ENCODE measurements around the gene LRRC8E. TPM values are rescaled to one million over a fixed set of nuclear protein-coding genes. Genes with fewer than 3 reads are reported as not detected.

Gene LRRC8E
- polyA plus RNA-seq, 6 donors from 2014 or later: not detected

DNA sequence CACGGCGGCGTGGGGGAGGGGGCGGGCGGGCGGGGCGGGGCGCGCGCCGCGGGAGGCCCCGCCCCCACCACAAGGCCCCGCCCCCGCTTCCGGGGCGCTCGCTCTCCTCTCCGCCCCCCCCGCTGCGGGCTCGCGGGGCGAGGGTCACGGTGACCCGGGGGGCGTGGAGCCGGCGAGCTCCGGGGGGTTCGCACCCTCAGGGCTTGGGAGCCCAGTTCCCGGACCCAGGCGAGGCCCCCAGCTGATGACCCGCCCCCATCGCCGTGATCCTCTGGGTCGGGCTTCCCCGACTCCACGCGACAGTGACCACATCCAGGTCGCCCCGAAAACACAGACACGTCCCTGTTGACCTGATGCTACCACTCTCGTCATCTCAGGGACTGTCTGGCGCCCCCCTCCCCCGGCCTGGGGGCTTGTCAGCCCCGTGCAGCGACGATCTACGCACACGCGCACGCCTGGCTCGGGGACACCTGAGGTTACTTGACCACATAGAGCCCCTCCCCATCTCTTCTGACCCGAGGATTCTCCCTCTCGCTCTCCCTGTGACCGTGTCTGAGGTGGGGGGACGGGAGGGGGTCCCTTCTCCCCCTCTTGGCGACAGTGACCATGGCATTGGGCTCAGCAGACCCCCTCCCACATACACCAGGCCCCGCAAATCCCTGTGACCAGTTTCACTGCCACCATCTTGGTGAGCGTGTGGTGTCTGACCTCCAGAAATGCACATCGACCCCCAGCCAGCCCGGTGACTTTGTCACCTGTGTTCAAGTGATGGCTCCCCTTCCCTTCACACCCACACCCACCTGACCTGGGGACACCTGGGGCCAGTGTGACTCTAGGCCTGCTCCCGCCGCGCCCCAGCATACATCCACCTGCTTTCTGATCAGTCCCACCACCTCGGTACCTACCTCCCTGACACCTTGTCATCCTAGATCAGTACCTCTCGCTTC, 16.0 kb downstream of the LRRC8E start:
- H3K27ac Mint-ChIP-seq: peak overlapping the region; percentile 94 to 99 (median 94)
- ATAC-seq (ENCODE audit: low read depth in 2 of 2): peak; percentile 63 to 74
- H3K4me1 Mint-ChIP-seq: peaks cover 37 to 44% (median 43%) of the 10 kb centered on the region in 3 donors
- peak; percentile 76 for DNase-seq
- H3K4me3 Mint-ChIP-seq: peak overlapping the region; percentile 85 to 95 (median 90)
- peaks cover 0 to 8% of the 10 kb centered on the region in 2 donors for H3K36me3 Mint-ChIP-seq
- H3K9me3 Mint-ChIP-seq: no peaks in the 10 kb centered on the region
- H3K27me3 Mint-ChIP-seq: peaks cover 0 to 5% (median 0%) of the 10 kb centered on the region in 3 donors

DNA sequence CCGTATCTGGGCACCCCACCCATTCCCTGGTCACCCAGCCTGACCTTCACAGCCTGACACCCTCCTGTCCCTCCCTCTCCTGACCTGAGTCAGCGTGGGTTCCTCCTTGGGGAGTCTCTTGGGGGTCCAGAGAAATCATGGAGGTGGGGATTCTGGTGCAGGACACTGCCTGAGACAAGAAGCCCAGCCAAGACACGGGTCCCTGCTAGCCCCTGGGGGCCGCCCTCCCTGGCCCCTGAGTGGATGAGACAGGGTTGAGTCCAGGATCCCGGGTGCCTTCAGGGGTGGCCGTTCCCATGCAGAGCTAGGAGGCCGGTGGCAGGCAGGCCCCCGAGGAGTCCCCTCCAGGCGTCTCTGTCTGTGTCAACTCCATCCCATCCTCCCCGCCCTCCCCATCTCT, 17.0 kb downstream of the LRRC8E start:
- DNase-seq: no peak

DNA sequence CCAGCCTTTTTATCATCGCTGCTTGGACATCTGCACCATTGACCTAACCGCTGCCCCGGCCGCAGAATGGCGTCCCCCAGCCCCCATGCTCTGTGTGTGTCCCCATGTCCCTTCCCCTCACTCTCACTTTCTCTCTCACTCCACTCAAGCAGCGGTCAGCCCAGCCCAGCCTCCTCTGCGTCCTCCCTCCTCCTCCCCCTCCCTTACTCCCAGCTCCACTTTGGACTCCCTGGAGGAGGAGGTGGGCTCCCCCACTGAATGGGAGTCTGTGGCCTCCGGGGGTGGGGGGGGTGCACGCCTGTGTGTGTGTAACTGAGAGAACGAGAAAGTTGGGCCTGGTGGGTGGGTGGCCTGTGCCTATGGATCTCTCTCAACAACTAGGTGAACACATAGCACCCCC, 17.5 kb downstream of the LRRC8E start:
- no peak for ATAC-seq (ENCODE audit: low read depth in 2 of 2)
- Mint-ChIP-seq H3K4me1 (peaks cover 37 to 44% (median 43%) of the 10 kb centered on the region in 3 donors), H3K27me3 (no peaks in the 10 kb centered on the region), H3K27ac (peak overlapping the region in 5 of 6 donors; percentile 4 to 97 (median 78)), H3K9me3 (no peaks in the 10 kb centered on the region), H3K36me3 (peaks cover 0 to 15% of the 10 kb centered on the region in 2 donors), H3K4me3 (peak overlapping the region; percentile 37 to 91 (median 84))
- DNase-seq: no peak

More for the DNA sequence above, 17.0 kb downstream of the LRRC8E start:
- Mint-ChIP-seq H3K4me3 (peak overlapping the region; percentile 82 to 94 (median 90)), H3K27ac (peak overlapping the region in 5 of 6 donors; percentile 94 to 99 (median 95)), H3K9me3 (no peaks in the 10 kb centered on the region), H3K36me3 (peaks cover 0 to 9% of the 10 kb centered on the region in 2 donors), H3K27me3 (peaks cover 0 to 5% (median 0%) of the 10 kb centered on the region in 3 donors), H3K4me1 (peaks cover 37 to 44% (median 43%) of the 10 kb centered on the region in 3 donors)
- no peak for ATAC-seq (ENCODE audit: low read depth in 2 of 2)

DNA sequence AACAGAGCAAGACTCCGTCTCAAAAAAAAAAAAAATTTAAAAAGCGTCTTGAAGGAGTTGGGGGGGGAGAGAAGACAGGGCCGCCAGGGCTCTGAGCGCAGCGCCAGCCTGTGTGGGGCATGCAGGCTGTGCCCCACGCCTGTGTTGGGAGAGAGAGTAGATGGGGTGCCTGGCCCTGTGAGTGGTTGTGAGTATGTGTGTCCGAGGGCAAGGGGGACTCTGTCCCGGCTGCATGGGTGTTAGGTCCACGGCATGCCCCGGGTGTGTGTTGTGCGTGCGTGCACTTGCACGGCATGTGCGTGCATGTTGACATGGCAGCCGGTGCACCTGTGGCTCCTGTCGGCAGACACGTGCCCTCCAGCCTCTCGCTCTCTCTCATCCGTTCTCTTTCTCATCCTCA, 18.8 kb downstream of the LRRC8E start:
- Mint-ChIP-seq H3K4me1 (peaks cover 33 to 44% (median 43%) of the 10 kb centered on the region in 3 donors), H3K4me3 (peak overlapping the region in 1 of 8 donors; percentile 35), H3K36me3 (peaks cover 0 to 25% of the 10 kb centered on the region in 2 donors), H3K9me3 (no peaks in the 10 kb centered on the region), H3K27ac (peak overlapping the region in 2 of 6 donors; percentile 68 to 70), H3K27me3 (no peaks in the 10 kb centered on the region)
- no peak for DNase-seq
- no peak for ATAC-seq (ENCODE audit: low read depth in 2 of 2)

DNA sequence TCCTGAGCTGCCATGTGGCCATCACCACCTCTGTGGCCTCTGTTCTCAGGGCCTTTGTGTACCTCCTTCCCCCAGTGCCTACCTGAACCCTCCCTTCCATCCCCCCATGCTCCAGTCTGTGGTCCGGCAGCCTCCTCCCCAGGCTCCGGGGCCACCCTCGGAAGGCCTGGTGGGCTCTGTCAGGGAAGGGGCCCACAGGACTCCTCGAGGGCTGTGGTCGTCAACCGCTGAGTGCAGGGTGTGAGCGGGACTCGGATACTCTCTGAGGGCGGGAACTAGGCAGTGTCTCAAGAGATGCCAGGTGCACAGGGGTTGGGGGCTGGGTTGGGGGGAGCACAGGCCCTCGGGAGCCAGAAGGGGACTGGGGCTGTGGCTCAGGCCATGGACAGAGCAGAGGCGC, 19.2 kb downstream of the LRRC8E start:
- no peaks in the 10 kb centered on the region for H3K9me3 Mint-ChIP-seq
- peaks cover 31 to 42% (median 42%) of the 10 kb centered on the region in 3 donors for H3K4me1 Mint-ChIP-seq
- H3K36me3 Mint-ChIP-seq: peaks cover 0 to 29% of the 10 kb centered on the region in 2 donors
- peak overlapping the region in 3 of 8 donors; percentile 12 to 57 (median 15) for H3K4me3 Mint-ChIP-seq
- DNase-seq: no peak
- H3K27ac Mint-ChIP-seq: peak overlapping the region in 1 of 6 donors; percentile 70
- no peaks in the 10 kb centered on the region for H3K27me3 Mint-ChIP-seq
- no peak for ATAC-seq (ENCODE audit: low read depth in 2 of 2)

DNA sequence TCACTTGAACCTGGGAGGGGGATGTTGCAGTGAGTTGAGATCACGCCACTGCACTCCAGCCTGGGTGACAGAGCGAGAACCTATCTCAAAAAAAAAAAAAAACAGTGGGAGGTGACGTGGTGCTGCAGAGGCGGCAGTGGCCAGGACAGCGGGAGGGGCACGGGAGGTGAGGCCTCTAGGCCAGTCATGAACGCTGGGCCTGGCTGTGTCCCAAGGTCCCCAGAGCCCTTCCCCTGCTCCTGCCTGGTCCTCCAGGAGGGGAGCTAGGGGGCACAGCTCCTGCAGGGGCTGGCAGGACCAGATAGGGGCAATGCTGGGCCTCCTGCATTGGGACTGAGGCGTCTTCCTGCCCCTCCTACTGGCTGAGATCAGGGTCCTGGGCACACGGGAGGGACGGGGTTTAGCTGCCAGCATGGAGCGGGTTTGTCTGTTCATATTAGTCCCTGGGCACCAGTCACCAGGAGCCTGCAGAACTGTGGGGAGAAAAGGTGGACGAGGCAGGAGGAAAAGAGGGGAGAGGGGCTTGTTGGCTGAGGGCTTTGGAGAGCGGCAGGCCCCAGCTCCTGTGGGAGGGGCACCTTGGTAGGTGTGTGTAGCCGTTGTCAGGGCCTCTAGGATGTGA, 19.9 kb downstream of the LRRC8E start:
- DNase-seq: no peak
- H3K27me3 Mint-ChIP-seq: no peaks in the 10 kb centered on the region
- H3K9me3 Mint-ChIP-seq: no peaks in the 10 kb centered on the region
- no peak for ATAC-seq (ENCODE audit: low read depth in 2 of 2)
- H3K36me3 Mint-ChIP-seq: peaks cover 0 to 36% of the 10 kb centered on the region in 2 donors
- H3K4me3 Mint-ChIP-seq: peak overlapping the region in 1 of 8 donors; percentile 57
- H3K27ac Mint-ChIP-seq: peak overlapping the region in 1 of 6 donors; percentile 73
- H3K4me1 Mint-ChIP-seq: peaks cover 27 to 40% (median 35%) of the 10 kb centered on the region in 3 donors

DNA sequence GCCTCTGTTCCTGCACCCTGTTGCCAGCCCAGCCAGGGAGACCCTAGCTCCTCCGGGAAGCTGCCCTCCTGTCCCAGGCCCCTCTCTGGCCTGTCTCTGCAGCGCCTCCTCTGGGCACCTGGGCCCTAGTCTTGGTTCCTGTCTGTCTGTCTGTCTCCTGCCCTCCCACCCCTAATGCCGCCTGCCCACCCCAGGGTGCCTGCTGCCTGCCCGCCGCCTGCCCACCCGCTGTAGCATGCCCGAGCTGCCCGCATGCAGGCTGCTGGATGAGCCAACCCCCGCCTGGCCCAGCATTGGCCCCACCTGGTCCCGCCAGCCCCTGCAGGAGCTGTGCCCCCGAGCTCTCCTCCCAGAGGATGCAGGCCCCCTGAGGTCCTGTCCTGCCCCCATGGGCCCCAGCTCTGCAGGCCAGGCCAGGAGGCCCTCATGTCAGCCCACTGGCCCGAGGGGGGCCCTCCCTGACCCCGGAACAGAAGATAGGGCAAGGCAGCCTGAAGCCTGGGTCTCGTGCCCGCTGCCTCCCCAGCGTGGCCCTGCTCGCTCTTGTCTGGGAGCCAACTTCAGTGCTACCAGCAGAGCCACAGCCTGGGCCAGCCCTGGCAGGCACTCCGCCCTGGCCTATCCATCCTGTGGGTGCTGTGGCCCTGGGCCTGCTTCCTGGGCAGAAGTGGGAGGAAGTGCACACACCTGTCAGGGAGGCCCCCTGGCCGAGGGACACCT, 20.6 kb downstream of the LRRC8E start:
- no peak overlapping the region for H3K4me3 Mint-ChIP-seq
- DNase-seq: no peak
- H3K27me3 Mint-ChIP-seq: no peaks in the 10 kb centered on the region
- peaks cover 24 to 35% (median 32%) of the 10 kb centered on the region in 3 donors for H3K4me1 Mint-ChIP-seq
- no peak overlapping the region for H3K27ac Mint-ChIP-seq
- peaks cover 0 to 37% of the 10 kb centered on the region in 2 donors for H3K36me3 Mint-ChIP-seq
- no peaks in the 10 kb centered on the region for H3K9me3 Mint-ChIP-seq
- ATAC-seq (ENCODE audit: low read depth in 2 of 2): no peak

DNA sequence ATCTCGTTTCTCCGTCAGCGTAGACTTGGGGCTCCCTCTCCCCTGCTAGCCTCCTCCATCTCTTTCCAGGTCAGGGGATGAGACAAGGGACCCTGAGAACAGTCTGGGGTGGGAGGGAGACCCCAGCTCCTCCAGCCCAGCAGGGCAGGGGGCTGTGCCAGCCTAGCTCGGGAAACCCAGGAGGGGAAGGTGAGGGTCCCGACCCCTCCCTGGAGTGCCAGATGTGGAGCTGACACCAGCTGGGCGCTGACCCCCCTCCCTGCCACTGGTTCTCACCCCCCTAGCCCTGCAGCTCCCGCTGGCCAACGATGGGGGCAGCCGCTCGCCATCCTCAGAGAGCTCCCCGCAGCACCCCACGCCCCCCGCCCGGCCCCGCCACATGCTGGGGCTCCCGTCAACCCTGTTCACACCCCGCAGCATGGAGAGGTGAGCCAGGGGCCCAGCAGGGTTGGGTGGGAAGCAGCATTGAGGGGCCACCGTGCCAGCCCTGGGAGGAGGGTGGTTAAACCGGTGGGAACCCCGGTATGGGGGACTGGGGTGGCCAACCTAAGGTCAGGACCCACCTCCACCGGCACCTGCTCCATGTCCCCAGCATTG, 21.3 kb downstream of the LRRC8E start:
- Mint-ChIP-seq H3K4me1 (peaks cover 20 to 32% (median 29%) of the 10 kb centered on the region in 3 donors), H3K27me3 (peaks cover 0 to 3% (median 0%) of the 10 kb centered on the region in 3 donors), H3K4me3 (no peak overlapping the region), H3K27ac (no peak overlapping the region), H3K36me3 (peaks cover 0 to 37% of the 10 kb centered on the region in 2 donors), H3K9me3 (no peaks in the 10 kb centered on the region)
- no peak for DNase-seq
- ATAC-seq (ENCODE audit: low read depth in 2 of 2): no peak

DNA sequence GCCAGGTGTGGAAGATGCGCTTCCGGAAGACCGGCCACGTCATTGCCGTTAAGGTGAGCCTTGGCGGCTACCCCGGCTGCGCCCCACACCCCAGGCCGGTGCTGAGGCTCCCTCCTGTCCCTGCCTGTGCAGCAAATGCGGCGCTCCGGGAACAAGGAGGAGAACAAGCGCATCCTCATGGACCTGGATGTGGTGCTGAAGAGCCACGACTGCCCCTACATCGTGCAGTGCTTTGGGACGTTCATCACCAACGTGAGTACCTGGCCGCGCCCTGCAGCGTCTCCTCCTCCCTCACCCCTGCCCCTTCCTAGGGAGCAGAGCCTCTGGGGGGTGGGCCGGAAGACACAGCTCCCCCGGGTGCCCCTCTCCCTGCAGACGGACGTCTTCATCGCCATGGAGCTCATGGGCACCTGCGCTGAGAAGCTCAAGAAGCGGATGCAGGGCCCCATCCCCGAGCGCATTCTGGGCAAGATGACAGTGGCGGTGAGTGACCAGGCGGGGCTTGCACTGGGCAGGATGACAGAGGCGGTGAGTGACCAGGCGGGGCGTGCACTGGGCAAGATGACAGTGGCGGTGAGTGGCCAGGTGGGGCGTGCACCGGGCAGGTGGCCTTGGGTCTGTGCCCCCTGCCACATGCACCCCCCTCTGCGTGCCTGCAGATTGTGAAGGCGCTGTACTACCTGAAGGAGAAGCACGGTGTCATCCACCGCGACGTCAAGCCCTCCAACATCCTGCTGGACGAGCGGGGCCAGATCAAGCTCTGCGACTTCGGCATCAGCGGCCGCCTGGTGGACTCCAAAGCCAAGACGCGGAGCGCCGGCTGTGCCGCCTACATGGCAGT, 22.2 kb downstream of the LRRC8E start:
- Mint-ChIP-seq H3K36me3 (peaks cover 0 to 32% of the 10 kb centered on the region in 2 donors), H3K4me1 (peaks cover 16 to 22% (median 22%) of the 10 kb centered on the region in 3 donors), H3K27me3 (peaks cover 0 to 13% (median 4%) of the 10 kb centered on the region in 3 donors), H3K9me3 (no peaks in the 10 kb centered on the region), H3K27ac (peak overlapping the region in 1 of 6 donors; percentile 63), H3K4me3 (no peak overlapping the region)
- ATAC-seq (ENCODE audit: low read depth in 2 of 2) (no peak), DNase-seq (no peak)

DNA sequence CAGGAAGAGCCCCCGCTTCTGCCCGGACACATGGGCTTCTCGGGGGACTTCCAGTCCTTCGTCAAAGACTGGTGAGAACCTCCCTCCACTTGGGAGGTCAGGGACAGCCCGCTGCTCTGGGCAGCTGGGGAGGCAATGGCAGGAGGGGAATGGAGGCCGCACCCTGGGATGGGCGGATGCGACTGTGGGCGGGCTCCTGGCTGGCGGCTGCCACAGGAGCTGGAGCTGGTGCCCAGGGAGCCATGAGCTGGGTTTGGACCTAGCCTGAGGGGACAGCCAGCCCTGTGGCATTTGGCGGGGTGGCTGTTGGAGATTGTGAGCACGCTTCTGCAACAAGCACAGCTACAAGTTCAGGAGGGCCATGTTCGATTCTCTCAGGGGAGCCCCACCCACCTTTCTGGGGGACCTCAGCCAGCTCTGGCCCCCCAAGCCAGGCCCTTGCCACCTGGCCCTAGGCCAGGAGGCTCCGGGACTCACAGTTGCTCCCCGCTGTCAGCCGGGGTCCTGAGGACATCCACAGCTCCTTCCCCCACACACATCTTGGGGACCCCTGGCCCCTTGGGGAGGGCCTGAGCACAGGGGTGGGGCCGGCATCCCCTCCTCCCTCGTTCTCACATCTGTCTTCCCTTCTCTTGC, 23.3 kb downstream of the LRRC8E start:
- no peaks in the 10 kb centered on the region for H3K9me3 Mint-ChIP-seq
- DNase-seq: no peak
- peaks cover 0 to 19% (median 8%) of the 10 kb centered on the region in 3 donors for H3K27me3 Mint-ChIP-seq
- H3K36me3 Mint-ChIP-seq: peaks cover 0 to 28% of the 10 kb centered on the region in 2 donors
- no peak overlapping the region for H3K4me3 Mint-ChIP-seq
- peaks cover 10 to 20% (median 19%) of the 10 kb centered on the region in 3 donors for H3K4me1 Mint-ChIP-seq
- ATAC-seq (ENCODE audit: low read depth in 2 of 2): no peak
- peak overlapping the region in 1 of 6 donors; percentile 70 for H3K27ac Mint-ChIP-seq

DNA sequence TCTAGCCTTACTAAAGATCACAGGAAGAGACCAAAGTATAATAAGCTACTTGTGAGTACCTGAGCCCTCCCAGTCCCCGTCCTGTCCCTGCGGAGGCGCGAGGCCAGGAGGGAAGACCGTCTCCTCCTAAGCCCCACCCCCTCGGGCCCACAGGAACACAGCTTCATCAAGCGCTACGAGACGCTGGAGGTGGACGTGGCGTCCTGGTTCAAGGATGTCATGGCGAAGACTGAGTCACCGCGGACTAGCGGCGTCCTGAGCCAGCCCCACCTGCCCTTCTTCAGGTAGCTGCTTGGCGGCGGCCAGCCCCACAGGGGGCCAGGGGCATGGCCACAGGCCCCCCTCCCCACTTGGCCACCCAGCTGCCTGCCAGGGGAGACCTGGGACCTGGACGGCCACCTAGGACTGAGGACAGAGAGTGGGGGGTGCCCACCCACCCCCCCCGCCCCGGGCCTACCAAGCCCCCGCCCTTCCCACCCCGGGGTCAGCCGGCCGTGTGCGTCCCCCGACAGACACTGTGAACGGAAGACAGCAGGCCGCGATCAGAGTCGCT, 23.9 kb downstream of the LRRC8E start:
- no peak for ATAC-seq (ENCODE audit: low read depth in 2 of 2)
- Mint-ChIP-seq H3K27ac (no peak overlapping the region), H3K36me3 (peaks cover 0 to 28% of the 10 kb centered on the region in 2 donors), H3K27me3 (peaks cover 0 to 23% (median 12%) of the 10 kb centered on the region in 3 donors), H3K9me3 (no peaks in the 10 kb centered on the region), H3K4me1 (peaks cover 11 to 22% (median 16%) of the 10 kb centered on the region in 3 donors), H3K4me3 (no peak overlapping the region)
- DNase-seq: no peak
